BLaER1 treated with 17β-estradiol and CSF1 and Interleukin-3, amounts not matched to agents 10 nM and 100 nM (cell line): ENCODE measurements around the gene ATP5PD.

Source experiments
- H3K27ac ChIP-seq, 11 experiments: shearing (Covaris generic); formaldehyde crosslinking; 2 replicates each; pipeline ENCODE4 v1.8.1; 2022
- H3K27me3 ChIP-seq, 11 experiments: shearing (Covaris generic); formaldehyde crosslinking; 2 replicates each; pipeline ENCODE4 v1.8.1; 2022
- H3K36me3 ChIP-seq, 11 experiments: shearing (Covaris generic); formaldehyde crosslinking; 2 replicates each; pipeline ENCODE4 v1.8.1; 2022
- H3K4me1 ChIP-seq, 10 experiments: shearing (Covaris generic); formaldehyde crosslinking; 2 replicates each; pipeline ENCODE4 v1.8.1; 2022
- H3K4me2 ChIP-seq, 11 experiments: shearing (Covaris generic); formaldehyde crosslinking; 2 replicates each; pipeline ENCODE4 v1.8.1; 2022
- H3K4me3 ChIP-seq, 10 experiments: shearing (Covaris generic); formaldehyde crosslinking; 2 replicates each; pipeline ENCODE4 v1.8.1; 2022
- H3K9ac ChIP-seq, 11 experiments: shearing (Covaris generic); formaldehyde crosslinking; 2 replicates each; pipeline ENCODE4 v1.8.1; 2022
- H3K9me3 ChIP-seq, 11 experiments: shearing (Covaris generic); formaldehyde crosslinking; replicated peaks in 1 of 11; 2 replicates each; pipeline ENCODE4 v1.8.1; 2022
- H4K20me1 ChIP-seq, 11 experiments: shearing (Covaris generic); formaldehyde crosslinking; 2 replicates each; pipeline ENCODE4 v1.8.1; 2022
- Cebpa-rat ChIP-seq, 11 experiments: shearing (Covaris generic); IDR thresholded peaks; 2 replicates each; pipeline ENCODE4 v1.8.1; 2022

ATP5PD gene

GRCh38 chr17:75064460-75064859, 17.7 kb upstream of the ATP5PD start:
- peaks cover 30 to 50% (median 39%) of the 10 kb centered on the region in 10 experiments for H3K4me1 ChIP-seq
- H4K20me1 ChIP-seq, result no peaks in the 10 kb centered on the region; a peak in 1 of 22 replicates
- peak overlapping the region in 3 of 11 experiments; percentile 76 to 85 (median 79); a peak in 5 of 22 replicates for H3K4me2 ChIP-seq
- H3K27ac ChIP-seq, result 0 out of 22 replicates have a peak overlapping the region, but pooled peaks of 1 of the 11 experiments have one; percentile 52
- 0 out of 22 replicates have a peak overlapping the region, but pooled peaks of 1 of the 11 experiments have one; percentile 51 for H3K9ac ChIP-seq
- no peaks in the 10 kb centered on the region for H3K27me3 ChIP-seq
- H3K4me3 ChIP-seq, result no peak overlapping the region
- TF ChIP-seq Cebpa-rat (IDR thresholded peaks at IDR 0.05), result no peak
- H3K36me3 ChIP-seq, result peaks cover 49 to 58% (median 53%) of the 10 kb centered on the region in 11 experiments
- no peaks in the 10 kb centered on the region for H3K9me3 ChIP-seq

- no peaks in the 10 kb centered on the region; a peak in 2 of 22 replicates for H4K20me1 ChIP-seq
- no peak overlapping the region for H3K4me2 ChIP-seq
- no peak overlapping the region for H3K9ac ChIP-seq
- H3K27me3 ChIP-seq, result no peaks in the 10 kb centered on the region
- TF ChIP-seq Cebpa-rat (IDR thresholded peaks at IDR 0.05), result no peak
- no peak overlapping the region for H3K27ac ChIP-seq
- H3K4me3 ChIP-seq, result no peak overlapping the region
- H3K36me3 ChIP-seq, result peaks cover 50 to 60% (median 56%) of the 10 kb centered on the region in 11 experiments
- no peaks in the 10 kb centered on the region for H3K9me3 ChIP-seq
- H3K4me1 ChIP-seq, result peaks cover 34 to 53% (median 42%) of the 10 kb centered on the region in 10 experiments
Observed at GRCh38 chr17:75064040-75064439, 17.3 kb upstream of the ATP5PD start.

GRCh38 chr17:75063626-75064025, 16.9 kb upstream of the ATP5PD start:
- Histone ChIP-seq H3K9me3 (no peaks in the 10 kb centered on the region), H3K9ac (no peak overlapping the region), H3K4me3 (no peak overlapping the region), H4K20me1 (no peaks in the 10 kb centered on the region; a peak in 2 of 22 replicates), H3K4me2 (no peak overlapping the region), H3K4me1 (peaks cover 34 to 53% (median 42%) of the 10 kb centered on the region in 10 experiments), H3K27me3 (no peaks in the 10 kb centered on the region), H3K27ac (no peak overlapping the region), H3K36me3 (peaks cover 50 to 60% (median 56%) of the 10 kb centered on the region in 11 experiments)
- no peak for TF ChIP-seq Cebpa-rat (IDR thresholded peaks at IDR 0.05)

GRCh38 chr17:75063201-75063600, 16.4 kb upstream of the ATP5PD start:
- no peak for TF ChIP-seq Cebpa-rat (IDR thresholded peaks at IDR 0.05)
- Histone ChIP-seq H3K4me2 (no peak overlapping the region), H3K9ac (no peak overlapping the region), H4K20me1 (no peaks in the 10 kb centered on the region; a peak in 2 of 22 replicates), H3K9me3 (no peaks in the 10 kb centered on the region), H3K4me3 (no peak overlapping the region), H3K36me3 (peaks cover 51 to 64% (median 56%) of the 10 kb centered on the region in 11 experiments), H3K4me1 (peaks cover 34 to 53% (median 42%) of the 10 kb centered on the region in 10 experiments), H3K27me3 (no peaks in the 10 kb centered on the region), H3K27ac (no peak overlapping the region)

GRCh38 chr17:75061618-75062017, 14.8 kb upstream of the ATP5PD start:
- H3K4me2 ChIP-seq, result no peak overlapping the region
- no peak overlapping the region for H3K4me3 ChIP-seq
- peaks cover 56 to 79% (median 71%) of the 10 kb centered on the region in 11 experiments for H3K36me3 ChIP-seq
- no peak for TF ChIP-seq Cebpa-rat (IDR thresholded peaks at IDR 0.05)
- peaks cover 23 to 37% (median 28%) of the 10 kb centered on the region in 10 experiments for H3K4me1 ChIP-seq
- H3K27ac ChIP-seq, result no peak overlapping the region
- H3K27me3 ChIP-seq, result no peaks in the 10 kb centered on the region
- H4K20me1 ChIP-seq, result no peaks in the 10 kb centered on the region; a peak in 2 of 22 replicates
- no peaks in the 10 kb centered on the region for H3K9me3 ChIP-seq
- H3K9ac ChIP-seq, result peak overlapping the region in 3 of 11 experiments; percentile 25 to 44 (median 26); a peak in 5 of 22 replicates

- peak overlapping the region in 3 of 11 experiments; percentile 24 to 26 (median 25); a peak in 4 of 22 replicates for H3K9ac ChIP-seq
- H3K4me2 ChIP-seq, result no peak overlapping the region
- no peaks in the 10 kb centered on the region for H3K9me3 ChIP-seq
- no peak for TF ChIP-seq Cebpa-rat (IDR thresholded peaks at IDR 0.05)
- H4K20me1 ChIP-seq, result no peaks in the 10 kb centered on the region; a peak in 2 of 22 replicates
- H3K27ac ChIP-seq, result no peak overlapping the region
- H3K4me3 ChIP-seq, result no peak overlapping the region
- H3K36me3 ChIP-seq, result peaks cover 61 to 85% (median 75%) of the 10 kb centered on the region in 11 experiments
- H3K4me1 ChIP-seq, result peaks cover 18 to 31% (median 22%) of the 10 kb centered on the region in 10 experiments
- no peaks in the 10 kb centered on the region for H3K27me3 ChIP-seq
Observed at GRCh38 chr17:75061055-75061438, 14.3 kb upstream of the ATP5PD start.

- no peaks in the 10 kb centered on the region; a peak in 2 of 22 replicates for H4K20me1 ChIP-seq
- H3K36me3 ChIP-seq, result peaks cover 66 to 89% (median 80%) of the 10 kb centered on the region in 11 experiments
- peaks cover 13 to 26% (median 17%) of the 10 kb centered on the region in 10 experiments for H3K4me1 ChIP-seq
- H3K4me3 ChIP-seq, result no peak overlapping the region
- H3K27ac ChIP-seq, result peak overlapping the region in 1 of 11 experiments; percentile 14; a peak in 2 of 22 replicates
- peak overlapping the region in 3 of 11 experiments; percentile 24 to 31 (median 25); a peak in 3 of 22 replicates for H3K9ac ChIP-seq
- H3K27me3 ChIP-seq, result no peaks in the 10 kb centered on the region
- H3K4me2 ChIP-seq, result peak overlapping the region in 2 of 11 experiments; percentile 43 to 65; a peak in 1 of 22 replicates
- TF ChIP-seq Cebpa-rat (IDR thresholded peaks at IDR 0.05), result no peak
- no peaks in the 10 kb centered on the region for H3K9me3 ChIP-seq
Observed at GRCh38 chr17:75060434-75061054, 13.8 kb upstream of the ATP5PD start.

- Histone ChIP-seq H4K20me1 (no peaks in the 10 kb centered on the region; a peak in 2 of 22 replicates), H3K9ac (peak overlapping the region in 9 of 11 experiments; percentile 24 to 55 (median 34); a peak in 11 of 22 replicates), H3K36me3 (peaks cover 66 to 93% (median 82%) of the 10 kb centered on the region in 11 experiments), H3K4me3 (no peak overlapping the region), H3K9me3 (no peaks in the 10 kb centered on the region), H3K27me3 (no peaks in the 10 kb centered on the region), H3K4me2 (peak overlapping the region in 10 of 11 experiments; percentile 6 to 65 (median 34); a peak in 15 of 22 replicates), H3K27ac (peak overlapping the region in 9 of 11 experiments; percentile 21 to 57 (median 36); a peak in 16 of 22 replicates), H3K4me1 (peaks cover 8 to 17% (median 10%) of the 10 kb centered on the region in 10 experiments)
- no peak for TF ChIP-seq Cebpa-rat (IDR thresholded peaks at IDR 0.05)
Observed at GRCh38 chr17:75059369-75060345, 12.9 kb upstream of the ATP5PD start.
